Activated gamma-delta T cell (primary cell): ENCODE data around the gene MTUS2.

Experiments
- DNase-seq: peaks from one replicate; lab custom pipeline; 2025; lab: John Stamatoyannopoulos, UW

The MTUS2 gene

DNA sequence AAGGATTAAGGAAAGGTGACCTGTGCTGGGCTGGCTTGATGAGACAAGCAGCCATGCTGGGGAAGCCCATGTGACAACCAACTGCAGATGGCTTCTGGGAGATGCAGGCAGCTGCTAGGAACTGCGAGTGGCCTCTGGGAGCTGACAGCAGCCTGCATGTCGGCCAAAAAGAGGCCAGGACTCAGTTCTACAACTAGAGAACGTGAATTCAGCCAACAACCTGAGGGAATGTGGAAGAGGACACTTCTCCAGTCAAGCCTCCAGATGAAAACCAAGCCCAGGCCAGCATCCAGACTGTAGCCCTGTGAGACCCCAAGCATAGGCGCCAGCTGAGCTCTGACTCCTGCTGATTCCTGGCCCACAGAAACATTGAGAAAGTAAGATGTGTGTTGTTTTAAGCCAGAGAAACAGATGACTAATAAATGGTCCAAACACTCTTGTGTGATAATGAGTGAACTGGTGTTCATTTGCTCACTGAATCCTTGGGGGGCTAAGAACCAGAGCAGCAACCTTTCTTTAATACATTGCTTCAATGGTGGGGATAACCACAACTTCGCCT, 730.4 kb downstream of the MTUS2 start:
- no peak for DNase-seq

DNA sequence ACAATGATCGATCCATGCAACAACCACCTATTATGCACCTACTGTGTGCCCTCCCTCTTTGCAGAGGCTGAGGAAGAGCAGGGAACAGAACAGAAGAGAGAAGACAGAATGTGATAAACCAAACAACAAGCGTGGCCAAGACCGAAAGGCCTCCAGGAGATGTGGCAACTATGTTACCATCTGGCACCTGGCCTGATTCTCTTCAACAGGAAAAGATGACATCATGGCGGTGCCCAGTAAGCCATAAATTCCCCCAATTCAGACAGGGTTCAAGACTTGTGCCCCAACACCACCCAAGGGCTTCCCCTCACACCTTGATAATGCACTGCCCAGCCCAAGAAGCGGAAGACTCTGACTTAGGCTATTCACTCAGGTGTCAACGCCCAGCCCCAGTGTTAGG, 731.1 kb downstream of the MTUS2 start:
- DNase-seq: no peak
